Lung (tissue), 12 donors: ENCODE data around the gene SLC51B. TPM values are rescaled to one million over a fixed set of nuclear protein-coding genes. Genes with fewer than 3 reads are reported as not detected.
A peak's percentile ranks its signal among the peaks of the same experiment; 100 is the strongest.

Source experiments
- ATAC-seq: fragments of 200-7000 bp; cut with Tn5 transposase; one replicate; pipeline ENCODE4 v1.9.1; 2020; ENCODE audit warnings: moderate number of reproducible peaks; ENCODE audit not compliant: insufficient read depth, low FRiP score
- DNase-seq, 3 donors: peaks; one replicate each; pipeline ENCODE4 v3.0.0-alpha.2; 2013 to 2017
- H3K27ac ChIP-seq, 2 donors: one replicate each; pipeline ENCODE4 v1.5.1; 2013; ENCODE audit warnings: mild to moderate bottlenecking in 2 of 2, moderate library complexity in 2 of 2, control low read depth in 1 of 2, inconsistent platforms in 1 of 2, low read depth in 1 of 2, low read length in 1 of 2
- H3K27me3 ChIP-seq, 3 donors: one replicate each; pipeline ENCODE4 v1.5.1; 2013; ENCODE audit warnings: low read length in 2 of 3; ENCODE audit not compliant: control insufficient read depth in 3 of 3, insufficient read depth in 3 of 3
- H3K36me3 ChIP-seq, 4 donors: one replicate each; pipeline ENCODE4 v1.5.1; 2013; ENCODE audit warnings: low read length in 4 of 4, mild to moderate bottlenecking in 1 of 4, moderate library complexity in 1 of 4; ENCODE audit not compliant: control insufficient read depth in 4 of 4, insufficient read depth in 4 of 4
- H3K4me1 ChIP-seq, 5 donors: one replicate each; pipeline ENCODE4 v1.5.1; 2013; ENCODE audit warnings: low read length in 5 of 5, mild to moderate bottlenecking in 2 of 5, moderate library complexity in 1 of 5; ENCODE audit not compliant: control insufficient read depth in 5 of 5, insufficient read depth in 5 of 5
- H3K4me3 ChIP-seq: one replicate; pipeline ENCODE4 v1.5.1; 2013; ENCODE audit warnings: mild to moderate bottlenecking, control low read depth, moderate library complexity
- H3K9ac ChIP-seq, 2 donors: one replicate each; pipeline ENCODE4 v1.5.1; 2013; ENCODE audit warnings: low read length in 2 of 2, control low read depth in 1 of 2; ENCODE audit not compliant: insufficient read depth in 1 of 2
- H3K9me3 ChIP-seq, 4 donors: one replicate each; pipeline ENCODE4 v1.5.1; 2013; ENCODE audit warnings: low read length in 3 of 4, mild to moderate bottlenecking in 1 of 4, moderate library complexity in 1 of 4; ENCODE audit not compliant: control insufficient read depth in 4 of 4, insufficient read depth in 3 of 4
- CTCF ChIP-seq: IDR thresholded peaks from 2 replicates; pipeline ENCODE4 v1.5.1; 2012; ENCODE audit warnings: mild to moderate bottlenecking; ENCODE audit errors: control extremely low read depth, extremely low read depth
- WGBS, 2 donors: extraction: QIAGEN DNeasy Blood & Tissue Kit; methylation state at CpG; one replicate each; pipeline ENCODE4 v1.1.7; 2013; 5-methylcytosine and 5-hydroxymethylcytosine counted together
- polyA plus RNA-seq, 2 donors: library from polyadenylated mRNA; stranded (reverse); fragments of 200-250 nt; gene quantifications; one replicate each; pipeline ENCODE4 v1.2.1, GENCODE V29; 2013
- total RNA-seq, 2 donors: library from RNA; depleted of rRNA in 1 of 2; stranded (reverse); fragments of >200 nt in 1 of 2; gene quantifications; one replicate each; pipeline ENCODE4 v1.2.1, GENCODE V29; 2014 to 2021
- donor health status: control.
- donor health status: control.
- donor health status: Bipolar disorder and iron deficiency.
- donor health status: healthy.
- donor health status: DM: yes; HTN: yes; CAD: no.

The SLC51B gene
- total and polyA plus RNA-seq, 4 donors = 0.85 to 7.3 (median 2.0) TPM

DNA sequence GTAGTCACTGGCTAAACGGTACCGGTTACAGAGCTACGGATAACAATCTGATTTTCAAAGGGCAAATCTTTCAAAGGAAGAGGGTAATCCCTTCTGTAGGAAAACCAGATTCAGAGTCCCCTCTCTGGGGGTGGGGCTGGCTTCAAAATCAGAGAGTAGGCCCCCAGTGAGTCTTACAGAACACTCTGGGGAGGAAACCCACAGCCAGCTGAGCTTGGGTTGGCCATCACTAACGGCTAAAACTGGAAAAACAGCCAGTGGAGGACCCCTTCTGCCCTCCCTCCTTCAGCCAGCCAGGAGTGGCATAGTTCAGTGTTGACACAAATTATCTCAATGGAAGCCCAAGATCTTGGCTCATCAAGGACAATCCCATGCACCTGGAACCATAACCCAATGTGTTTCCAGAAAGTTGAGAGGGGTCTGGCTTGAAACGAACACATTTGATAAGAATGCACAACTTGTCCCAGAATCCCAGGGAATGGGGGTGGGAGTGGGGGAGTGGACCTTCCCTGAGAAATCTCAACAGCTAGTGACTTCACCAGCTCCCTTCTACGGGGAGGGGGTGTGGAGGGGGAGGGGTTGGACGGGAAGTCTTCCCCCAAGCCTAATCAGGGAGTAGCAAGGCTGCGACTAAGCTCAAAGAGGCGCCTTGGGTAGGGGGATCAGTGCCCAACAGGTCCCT lies 21.6 kb downstream of the SLC51B start:
- DNase-seq (peak; percentile 92 to 96 (median 93)), ATAC-seq (no peak)
- H3K27me3 ChIP-seq = no peaks in the 10 kb centered on the region
- H3K36me3 ChIP-seq = peaks cover 0 to 39% (median 15%) of the 10 kb centered on the region in 4 donors
- 43 to 47% methylated on average over 9 of the region's 9 CpGs for WGBS, 2 donors
- peak overlapping the region in 1 of 2 donors; percentile 85 for H3K27ac ChIP-seq
- H3K9me3 ChIP-seq = no peaks in the 10 kb centered on the region
- H3K4me1 ChIP-seq = peaks cover 3 to 80% (median 25%) of the 10 kb centered on the region in 5 donors
- no peak for TF ChIP-seq CTCF
- H3K4me3 ChIP-seq = peak overlapping the region; percentile 28
- peak overlapping the region; percentile 88 to 99 for H3K9ac ChIP-seq

GRCh38 chr15:65067317-65067644 lies 22.1 kb downstream of the SLC51B start:
- no peak for DNase-seq
- Histone ChIP-seq H3K27ac (peak overlapping the region; percentile 81 to 85), H3K4me1 (peaks cover 3 to 80% (median 25%) of the 10 kb centered on the region in 5 donors), H3K36me3 (peaks cover 0 to 36% (median 14%) of the 10 kb centered on the region in 4 donors), H3K9ac (peak overlapping the region; percentile 88 to 99), H3K4me3 (peak overlapping the region; percentile 28), H3K9me3 (no peaks in the 10 kb centered on the region), H3K27me3 (no peaks in the 10 kb centered on the region)
- ATAC-seq = no peak
- 21 to 22% methylated on average over 8 of the region's 8 CpGs for WGBS, 2 donors
- no peak for TF ChIP-seq CTCF

DNA sequence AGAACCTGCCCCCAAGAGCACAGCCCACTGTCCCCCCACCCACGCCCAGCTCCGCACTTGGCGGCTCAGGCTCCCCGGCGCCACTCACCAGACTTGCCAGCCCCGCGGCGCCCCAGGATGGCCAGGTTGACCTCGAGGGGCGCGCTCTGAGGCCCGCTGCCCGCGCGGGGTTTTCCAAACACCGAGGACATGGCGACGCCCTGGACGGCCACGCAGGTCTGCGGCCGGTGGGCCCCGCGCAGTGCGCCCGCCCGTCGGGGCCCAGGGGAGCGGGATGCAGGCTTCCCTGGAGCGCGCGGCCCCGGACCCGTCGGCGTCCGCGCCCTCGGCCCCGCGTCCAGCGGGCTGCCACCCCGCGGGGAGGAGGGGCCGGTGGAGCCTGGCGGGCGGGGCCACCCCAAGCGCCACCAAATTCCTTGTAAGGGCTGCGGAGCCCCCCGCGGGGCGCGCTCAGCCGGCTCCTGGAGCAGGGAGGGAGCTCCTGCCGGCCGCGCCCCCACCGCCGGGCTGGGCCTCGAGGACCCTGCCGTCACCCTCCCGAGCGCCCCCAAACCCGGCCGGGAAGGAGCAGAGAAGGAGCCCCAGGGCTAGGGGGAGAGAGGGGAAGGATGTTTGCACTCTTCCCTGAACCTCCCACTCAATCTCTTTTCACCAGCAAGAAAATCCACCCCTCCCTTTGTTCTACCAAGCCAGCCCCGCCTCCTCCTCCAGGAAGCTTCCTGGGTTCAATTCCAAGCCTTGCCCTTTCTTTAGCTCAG lies 22.6 kb downstream of the SLC51B start, which contains the start of gene RASL12:
Gene RASL12 (minus strand): TSS at position 347 of the 758 bp plus-strand sequence. CDS start 156 bp downstream, at position 191.
- DNase-seq (peak; percentile 83 to 88 (median 86)), ATAC-seq (no peak)
- no peaks in the 10 kb centered on the region for H3K27me3 ChIP-seq
- no peaks in the 10 kb centered on the region for H3K9me3 ChIP-seq
- WGBS, 2 donors = 5% methylated on average over 57 to 66 of the region's 66 CpGs
- H3K4me1 ChIP-seq = peaks cover 3 to 79% (median 27%) of the 10 kb centered on the region in 5 donors
- peak within 1 kb of the TSS; percentile 88 to 99 for H3K9ac ChIP-seq
- peak within 1 kb of the TSS; percentile 28 for H3K4me3 ChIP-seq
- H3K27ac ChIP-seq = peak within 1 kb of the TSS; percentile 81 to 85
- H3K36me3 ChIP-seq = peaks cover 0 to 30% (median 11%) of the 10 kb centered on the region in 4 donors
- TF ChIP-seq CTCF = no peak
